PC-9 (cell line): ENCODE measurements around the gene ADH7. TPM values are rescaled to one million over a fixed set of nuclear protein-coding genes. Genes with fewer than 3 reads are reported as not detected.
A peak's percentile ranks its signal among the peaks of the same experiment; 100 is the strongest.

Experiments
- BruUV-seq: library from RNA; stranded (reverse); fragments of 400-500 nt; replicated peaks from 2 replicates; lab custom pipeline; 2021; lab: Mats Ljungman, UMichigan
- CTCF ChIA-PET: fragments of 300-600 bp; sonication (Branson Sonifier 250); formaldehyde crosslinking; loops from one replicate; lab custom pipeline; 2022; ENCODE audit warnings: antibody characterized with exemption; lab: Charles Lee
- POLR2A ChIA-PET: fragments of 300-600 bp; sonication (Branson Sonifier 250); formaldehyde crosslinking; loops from one replicate; lab custom pipeline; 2022; ENCODE audit warnings: antibody characterized with exemption; ENCODE audit not compliant: unreplicated experiment; lab: Charles Lee
- DNase-seq, 2 experiments: peaks; one replicate each; pipeline versions ENCODE4 v3.0.0 to v3.0.0-alpha.2; 2015 to 2022; ENCODE audit warnings: mixed read lengths in 1 of 2
- H2AFZ ChIP-seq: fragments of 200-600 bp; sonication (generic); 2 replicates; pipeline ENCODE4 v1.8.1; 2017; ENCODE audit warnings: antibody characterized with exemption
- H3F3A ChIP-seq: fragments of 200-600 bp; sonication (generic); 2 replicates; pipeline ENCODE4 v1.8.1; 2017; ENCODE audit warnings: antibody characterized with exemption, mild to moderate bottlenecking, low read depth; ENCODE audit not compliant: insufficient read depth
- H3K27ac ChIP-seq: fragments of 200-600 bp; sonication (generic); 2 replicates; pipeline ENCODE4 v1.6.1; 2016; ENCODE audit warnings: mixed run types
- H3K27me3 ChIP-seq: fragments of 200-600 bp; sonication (generic); 2 replicates; pipeline ENCODE4 v1.6.1; 2016; ENCODE audit warnings: low read depth, mixed run types; ENCODE audit not compliant: insufficient read depth
- H3K36me3 ChIP-seq: fragments of 200-600 bp; sonication (generic); 2 replicates; pipeline ENCODE4 v1.6.1; 2016; ENCODE audit warnings: low read depth, mixed run types
- H3K4me1 ChIP-seq: fragments of 200-600 bp; sonication (generic); replicated peaks from 2 replicates; pipeline ENCODE4 v1.6.1; 2016; ENCODE audit warnings: mixed run types; ENCODE audit not compliant: insufficient read depth
- H3K4me2 ChIP-seq: fragments of 200-600 bp; sonication (generic); 2 replicates; pipeline ENCODE4 v1.6.1; 2017; ENCODE audit warnings: mixed run types
- H3K4me3 ChIP-seq: fragments of 200-600 bp; sonication (generic); 2 replicates; pipeline ENCODE4 v1.6.1; 2016; ENCODE audit warnings: mixed run types
- H3K79me2 ChIP-seq: fragments of 200-600 bp; sonication (generic); 2 replicates; pipeline ENCODE4 v1.6.1; 2017; ENCODE audit warnings: low read depth, mixed run types
- H3K9me2 ChIP-seq: fragments of 200-600 bp; sonication (generic); 2 replicates; pipeline ENCODE4 v1.8.1; 2017; ENCODE audit warnings: mild to moderate bottlenecking; ENCODE audit not compliant: insufficient read depth
- H3K9me3 ChIP-seq: fragments of 200-600 bp; sonication (generic); 2 replicates; pipeline ENCODE4 v1.8.1; 2016; ENCODE audit warnings: low read depth; ENCODE audit not compliant: insufficient read depth
- H4K20me1 ChIP-seq: fragments of 200-600 bp; sonication (generic); 2 replicates; pipeline ENCODE4 v1.8.1; 2017; ENCODE audit not compliant: insufficient read depth
- CTCF ChIP-seq: fragments of 200-600 bp; sonication (generic); conservative IDR thresholded peaks from 2 replicates; pipeline ENCODE4 v1.6.1; 2017; ENCODE audit warnings: mixed run types, antibody characterized with exemption, mild to moderate bottlenecking, moderate library complexity
- EZH2 ChIP-seq: fragments of 200-600 bp; sonication (generic); IDR thresholded peaks from 2 replicates; pipeline ENCODE4 v1.8.0; 2017; ENCODE audit warnings: antibody characterized with exemption, low read depth
- intact Hi-C: fragments of 100-400 bp; cut with micrococcal nuclease; formaldehyde crosslinking; loops from one replicate; pipeline ENCODE4 v1.10.0; 2022; ENCODE audit not compliant: unreplicated experiment
- total RNA-seq: library from RNA; stranded (reverse); gene quantifications from 2 replicates; pipeline ENCODE4 v1.2.3, GENCODE V29; 2021

ADH7 gene
- total RNA-seq, 1 experiment from 2014 or later: not detected

GRCh38 chr4:99366491-99366890, 68.7 kb downstream of the ADH7 start:
- no TSS peak for BruUV-seq
- no peak for TF ChIP-seq EZH2
- no peak for TF ChIP-seq CTCF
- no peaks in the 10 kb centered on the region for H3K79me2 ChIP-seq
- H3K9me2 ChIP-seq: no peaks in the 10 kb centered on the region
- no peaks in the 10 kb centered on the region for H3K36me3 ChIP-seq
- no peak overlapping the region for H3K4me3 ChIP-seq
- no peak for DNase-seq
- no peaks in the 10 kb centered on the region for H3K4me1 ChIP-seq
- H2AFZ ChIP-seq: no peak overlapping the region
- ChIA-PET CTCF (no interaction called here), POLR2A (no interaction called here)
- H3K9me3 ChIP-seq: no peaks in the 10 kb centered on the region; the same call in 1 of the 2 replicates
- intact Hi-C loops: no loop called here
- no peak overlapping the region for H3K27ac ChIP-seq
- H3K4me2 ChIP-seq: no peak overlapping the region
- no peaks in the 10 kb centered on the region for H3F3A ChIP-seq
- H4K20me1 ChIP-seq: no peaks in the 10 kb centered on the region
- no peaks in the 10 kb centered on the region for H3K27me3 ChIP-seq

GRCh38 chr4:99362768-99363167, 72.4 kb downstream of the ADH7 start:
- Histone ChIP-seq H3K36me3 (no peaks in the 10 kb centered on the region), H3K4me3 (no peak overlapping the region), H3K9me3 (no peaks in the 10 kb centered on the region; the same call in 1 of the 2 replicates), H3K79me2 (no peaks in the 10 kb centered on the region), H3K9me2 (no peaks in the 10 kb centered on the region), H4K20me1 (no peaks in the 10 kb centered on the region), H3K27me3 (no peaks in the 10 kb centered on the region), H3F3A (no peaks in the 10 kb centered on the region), H3K4me1 (no peaks in the 10 kb centered on the region), H2AFZ (0 out of 2 replicates have a peak overlapping the region, but pooled peaks have one; percentile 28), H3K27ac (no peak overlapping the region), H3K4me2 (no peak overlapping the region)
- intact Hi-C loops: no loop called here
- BruUV-seq: no TSS peak
- POLR2A ChIA-PET: no interaction called here
- CTCF ChIA-PET: no interaction called here
- no peak for DNase-seq
- TF ChIP-seq CTCF: no peak
- TF ChIP-seq EZH2: no peak

Other genes with a start within 250 kb of the ADH7 start
- gene ADH6, start 216.1 kb downstream of the ADH7 start, total RNA-seq: not detected in 2 replicates
- gene ADH1A, start 144.4 kb downstream of the ADH7 start, total RNA-seq: not detected in 2 replicates
- gene ADH1B, start 113.9 kb downstream of the ADH7 start, total RNA-seq: not detected in 2 replicates
- gene ADH1C, start 82.6 kb downstream of the ADH7 start, total RNA-seq: 0.50 and 0.63 TPM in 2 replicates
- gene C4orf17, start 75.7 kb upstream of the ADH7 start, total RNA-seq: not detected in 2 replicates
- gene TRMT10A, start 128.7 kb upstream of the ADH7 start, total RNA-seq: 4.6 and 6.1 TPM in 2 replicates
- gene MTTP, start 139.5 kb upstream of the ADH7 start, total RNA-seq: not detected in 2 replicates
- 0.22 and 0.23 TPM in 2 replicates for gene C4orf54, start 222.5 kb upstream of the ADH7 start, total RNA-seq